HepG2 (cell line): ENCODE measurements around the gene SETD1A. TPM values are rescaled to one million over a fixed set of nuclear protein-coding genes. Genes with fewer than 3 reads are reported as not detected.

Experiments
- DNMT1 ChIP-seq: sonication (generic); formaldehyde crosslinking; IDR thresholded peaks from 2 replicates; pipeline ENCODE4 v1.5.1; 2020; ENCODE audit warnings: mild to moderate bottlenecking, missing genetic modification reagents
- DR1 ChIP-seq: sonication (generic); formaldehyde crosslinking; IDR thresholded peaks from 2 replicates; pipeline ENCODE4 v1.8.0; 2021; ENCODE audit warnings: mild to moderate bottlenecking, missing genetic modification reagents, inconsistent platforms
- EED ChIP-seq: sonication (generic); formaldehyde crosslinking; IDR thresholded peaks from 2 replicates; pipeline ENCODE4 v1.5.0; 2020; ENCODE audit warnings: mild to moderate bottlenecking, missing genetic modification reagents
- HNF4A ChIP-seq: sonication (generic); formaldehyde crosslinking; IDR thresholded peaks from 2 replicates; pipeline ENCODE4 v1.4.0; 2020; ENCODE audit warnings: missing genetic modification reagents
- HNF4G ChIP-seq, 2 experiments: sonication (generic) in 1 of 2; formaldehyde crosslinking in 1 of 2; IDR thresholded peaks; 2 replicates each; pipeline versions ENCODE4 v1.4.0 to v1.6.1; 2011 to 2020; ENCODE audit warnings: borderline replicate concordance in 2 of 2, low read depth in 2 of 2, mild to moderate bottlenecking in 2 of 2, low read length in 1 of 2, missing genetic modification reagents in 1 of 2, moderate library complexity in 1 of 2
- HOXD1 ChIP-seq: sonication (generic); formaldehyde crosslinking; IDR thresholded peaks from 2 replicates; pipeline ENCODE4 v1.5.0; 2020; ENCODE audit warnings: missing genetic modification reagents
- KDM1A ChIP-seq: IDR thresholded peaks from 2 replicates; pipeline ENCODE4 v1.6.1; 2016; ENCODE audit warnings: missing compliant biosample characterization
- NKX3-1 ChIP-seq: sonication (generic); formaldehyde crosslinking; IDR thresholded peaks from 2 replicates; pipeline ENCODE4 v1.5.0; 2020; ENCODE audit warnings: missing genetic modification reagents
- NR1H2 ChIP-seq: sonication (generic); formaldehyde crosslinking; IDR thresholded peaks from 2 replicates; pipeline ENCODE4 v1.8.1; 2022; ENCODE audit warnings: low read depth, missing genetic modification reagents, borderline replicate concordance
- polyA plus RNA-seq, 8 experiments: library from polyadenylated mRNA; depleted of rRNA in 3 of 8; stranded (reverse) in 7 of 8; unstranded in 1 of 8; fragments of >200 nt; fragmentation: Illumina TruSeq in 4 of 8; extraction: Trizol in 4 of 8; gene quantifications; 2 replicates each; pipeline versions ENCODE4 v1.2.1 to v1.2.3, GENCODE V29; 2011 to 2016; ENCODE audit warnings: low read depth in 4 of 8, missing spikeins in 1 of 8, mixed read lengths in 1 of 8; ENCODE audit not compliant: insufficient read depth in 1 of 8
- total RNA-seq, 5 experiments: library from RNA; depleted of rRNA; stranded (reverse); fragments of >200 nt; fragmentation: Illumina TruSeq; extraction: Trizol; gene quantifications; 2 replicates each; pipeline ENCODE4 v1.2.3, GENCODE V29; 2016; ENCODE audit warnings: low read depth in 1 of 5
- TF ChIP-seq, protein P1 (sequence below), 2 experiments: sonication (generic) in 1 of 2; formaldehyde crosslinking in 1 of 2; IDR thresholded peaks; 2 replicates each; pipeline versions ENCODE4 v1.6.1 to v1.9.0; 2014 to 2022; ENCODE audit warnings: antibody characterized with exemption in 1 of 2, borderline replicate concordance in 1 of 2, inconsistent platforms in 1 of 2, low read depth in 1 of 2, missing genetic modification reagents in 1 of 2
- TF ChIP-seq, protein P2 (sequence below): sonication (generic); formaldehyde crosslinking; IDR thresholded peaks from 2 replicates; pipeline ENCODE4 v1.9.0; 2021; ENCODE audit warnings: missing genetic modification reagents, mild to moderate bottlenecking, borderline replicate concordance
- TF ChIP-seq, protein P3 (sequence below): IDR thresholded peaks from 2 replicates; pipeline ENCODE4 v1.6.1; 2016; ENCODE audit warnings: control low read depth
- TF ChIP-seq, protein P4 (sequence below): sonication (generic); formaldehyde crosslinking; IDR thresholded peaks from 2 replicates; pipeline ENCODE4 v1.5.1; 2020; ENCODE audit warnings: mild to moderate bottlenecking, missing genetic modification reagents, borderline replicate concordance

Gene SETD1A
- total and polyA plus RNA-seq, 2 of the 13 experiments (the other 11 are each of a cell fraction or from before 2014, with no cell fraction given), result 3.8 to 5.6 TPM

DNA sequence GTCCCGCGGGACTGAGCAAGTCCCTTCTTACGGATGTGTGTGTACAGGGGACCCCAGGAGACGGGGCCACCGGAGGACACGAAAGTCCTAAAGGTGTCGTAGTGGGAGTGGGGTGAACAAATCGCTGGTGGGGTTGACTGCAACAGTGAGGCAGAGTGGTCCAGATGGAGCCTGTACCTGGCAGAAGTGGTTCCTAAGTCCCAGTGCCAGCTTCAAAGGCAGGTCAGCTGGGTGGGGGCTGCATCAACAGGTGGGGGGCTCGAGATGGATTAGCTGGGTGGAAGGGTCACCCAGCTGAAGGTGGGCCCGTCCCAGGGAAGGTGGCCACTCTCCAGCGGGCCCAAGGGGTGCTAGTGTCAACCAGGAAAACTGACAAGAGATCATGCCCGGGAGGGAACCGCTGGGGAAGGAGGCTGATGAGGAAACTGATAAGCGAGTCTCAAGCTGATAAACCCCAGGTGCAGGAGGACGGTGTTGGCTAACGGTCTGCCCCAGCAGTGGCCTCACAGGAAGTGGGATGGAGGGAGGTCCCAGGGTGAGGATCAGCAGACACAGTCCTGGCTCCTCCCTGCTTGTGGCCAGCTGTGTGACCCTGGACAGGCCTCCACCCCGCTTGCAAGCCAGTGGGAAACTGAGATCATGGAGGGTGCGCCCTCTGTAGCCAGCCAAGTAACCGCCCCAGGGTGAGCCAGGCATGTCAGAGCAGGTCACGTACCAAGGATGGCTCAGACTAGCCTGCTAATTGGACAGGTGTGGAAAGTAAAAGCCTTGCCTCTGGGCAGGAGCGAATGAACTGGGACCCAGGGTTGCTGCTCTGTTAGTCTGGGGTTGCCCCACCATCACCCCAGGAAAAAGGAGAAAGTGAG lies 7.7 kb upstream of the SETD1A start (continued):
- TF ChIP-seq, protein P1, sequence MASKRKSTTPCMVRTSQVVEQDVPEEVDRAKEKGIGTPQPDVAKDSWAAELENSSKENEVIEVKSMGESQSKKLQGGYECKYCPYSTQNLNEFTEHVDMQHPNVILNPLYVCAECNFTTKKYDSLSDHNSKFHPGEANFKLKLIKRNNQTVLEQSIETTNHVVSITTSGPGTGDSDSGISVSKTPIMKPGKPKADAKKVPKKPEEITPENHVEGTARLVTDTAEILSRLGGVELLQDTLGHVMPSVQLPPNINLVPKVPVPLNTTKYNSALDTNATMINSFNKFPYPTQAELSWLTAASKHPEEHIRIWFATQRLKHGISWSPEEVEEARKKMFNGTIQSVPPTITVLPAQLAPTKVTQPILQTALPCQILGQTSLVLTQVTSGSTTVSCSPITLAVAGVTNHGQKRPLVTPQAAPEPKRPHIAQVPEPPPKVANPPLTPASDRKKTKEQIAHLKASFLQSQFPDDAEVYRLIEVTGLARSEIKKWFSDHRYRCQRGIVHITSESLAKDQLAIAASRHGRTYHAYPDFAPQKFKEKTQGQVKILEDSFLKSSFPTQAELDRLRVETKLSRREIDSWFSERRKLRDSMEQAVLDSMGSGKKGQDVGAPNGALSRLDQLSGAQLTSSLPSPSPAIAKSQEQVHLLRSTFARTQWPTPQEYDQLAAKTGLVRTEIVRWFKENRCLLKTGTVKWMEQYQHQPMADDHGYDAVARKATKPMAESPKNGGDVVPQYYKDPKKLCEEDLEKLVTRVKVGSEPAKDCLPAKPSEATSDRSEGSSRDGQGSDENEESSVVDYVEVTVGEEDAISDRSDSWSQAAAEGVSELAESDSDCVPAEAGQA (IDR thresholded peaks at IDR 0.05; ENCODE audit: low read depth), result peak; percentile 59; the same call in 1 of the 2 replicates
- TF ChIP-seq, protein P1 (CRISPR knock-in tag; IDR thresholded peaks at IDR 0.05; ENCODE audit: borderline replicate concordance), result no peak
- peak; percentile 74 for TF ChIP-seq HNF4A
- TF ChIP-seq DNMT1 (CRISPR knock-in tag), result peak; percentile 38; the same call in 1 of the 2 replicates
- TF ChIP-seq NR1H2 (CRISPR knock-in tag), result peak; percentile 28; the same call in 1 of the 2 replicates
- TF ChIP-seq KDM1A, result 0 out of 2 replicates have a peak, but pooled peaks have one; percentile 57
- TF ChIP-seq, protein P2, sequence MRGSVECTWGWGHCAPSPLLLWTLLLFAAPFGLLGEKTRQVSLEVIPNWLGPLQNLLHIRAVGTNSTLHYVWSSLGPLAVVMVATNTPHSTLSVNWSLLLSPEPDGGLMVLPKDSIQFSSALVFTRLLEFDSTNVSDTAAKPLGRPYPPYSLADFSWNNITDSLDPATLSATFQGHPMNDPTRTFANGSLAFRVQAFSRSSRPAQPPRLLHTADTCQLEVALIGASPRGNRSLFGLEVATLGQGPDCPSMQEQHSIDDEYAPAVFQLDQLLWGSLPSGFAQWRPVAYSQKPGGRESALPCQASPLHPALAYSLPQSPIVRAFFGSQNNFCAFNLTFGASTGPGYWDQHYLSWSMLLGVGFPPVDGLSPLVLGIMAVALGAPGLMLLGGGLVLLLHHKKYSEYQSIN (CRISPR knock-in tag), result no peak
- peak; percentile 72; the same call in 1 of the 2 replicates for TF ChIP-seq NKX3-1 (CRISPR knock-in tag)
- no peak for TF ChIP-seq HOXD1 (CRISPR knock-in tag)
- TF ChIP-seq EED, result peak; percentile 92
- TF ChIP-seq, protein P3, sequence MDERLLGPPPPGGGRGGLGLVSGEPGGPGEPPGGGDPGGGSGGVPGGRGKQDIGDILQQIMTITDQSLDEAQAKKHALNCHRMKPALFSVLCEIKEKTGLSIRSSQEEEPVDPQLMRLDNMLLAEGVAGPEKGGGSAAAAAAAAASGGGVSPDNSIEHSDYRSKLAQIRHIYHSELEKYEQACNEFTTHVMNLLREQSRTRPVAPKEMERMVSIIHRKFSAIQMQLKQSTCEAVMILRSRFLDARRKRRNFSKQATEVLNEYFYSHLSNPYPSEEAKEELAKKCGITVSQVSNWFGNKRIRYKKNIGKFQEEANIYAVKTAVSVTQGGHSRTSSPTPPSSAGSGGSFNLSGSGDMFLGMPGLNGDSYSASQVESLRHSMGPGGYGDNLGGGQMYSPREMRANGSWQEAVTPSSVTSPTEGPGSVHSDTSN (CRISPR knock-in tag), result no peak; the same call in 1 of the 2 replicates
- TF ChIP-seq HNF4G (IDR thresholded peaks at IDR 0.05; ENCODE audit: borderline replicate concordance, low read depth, low read length), result no peak
- no peak for TF ChIP-seq HNF4G (CRISPR knock-in tag; IDR thresholded peaks at IDR 0.05; ENCODE audit: borderline replicate concordance, low read depth)
- TF ChIP-seq, protein P4, sequence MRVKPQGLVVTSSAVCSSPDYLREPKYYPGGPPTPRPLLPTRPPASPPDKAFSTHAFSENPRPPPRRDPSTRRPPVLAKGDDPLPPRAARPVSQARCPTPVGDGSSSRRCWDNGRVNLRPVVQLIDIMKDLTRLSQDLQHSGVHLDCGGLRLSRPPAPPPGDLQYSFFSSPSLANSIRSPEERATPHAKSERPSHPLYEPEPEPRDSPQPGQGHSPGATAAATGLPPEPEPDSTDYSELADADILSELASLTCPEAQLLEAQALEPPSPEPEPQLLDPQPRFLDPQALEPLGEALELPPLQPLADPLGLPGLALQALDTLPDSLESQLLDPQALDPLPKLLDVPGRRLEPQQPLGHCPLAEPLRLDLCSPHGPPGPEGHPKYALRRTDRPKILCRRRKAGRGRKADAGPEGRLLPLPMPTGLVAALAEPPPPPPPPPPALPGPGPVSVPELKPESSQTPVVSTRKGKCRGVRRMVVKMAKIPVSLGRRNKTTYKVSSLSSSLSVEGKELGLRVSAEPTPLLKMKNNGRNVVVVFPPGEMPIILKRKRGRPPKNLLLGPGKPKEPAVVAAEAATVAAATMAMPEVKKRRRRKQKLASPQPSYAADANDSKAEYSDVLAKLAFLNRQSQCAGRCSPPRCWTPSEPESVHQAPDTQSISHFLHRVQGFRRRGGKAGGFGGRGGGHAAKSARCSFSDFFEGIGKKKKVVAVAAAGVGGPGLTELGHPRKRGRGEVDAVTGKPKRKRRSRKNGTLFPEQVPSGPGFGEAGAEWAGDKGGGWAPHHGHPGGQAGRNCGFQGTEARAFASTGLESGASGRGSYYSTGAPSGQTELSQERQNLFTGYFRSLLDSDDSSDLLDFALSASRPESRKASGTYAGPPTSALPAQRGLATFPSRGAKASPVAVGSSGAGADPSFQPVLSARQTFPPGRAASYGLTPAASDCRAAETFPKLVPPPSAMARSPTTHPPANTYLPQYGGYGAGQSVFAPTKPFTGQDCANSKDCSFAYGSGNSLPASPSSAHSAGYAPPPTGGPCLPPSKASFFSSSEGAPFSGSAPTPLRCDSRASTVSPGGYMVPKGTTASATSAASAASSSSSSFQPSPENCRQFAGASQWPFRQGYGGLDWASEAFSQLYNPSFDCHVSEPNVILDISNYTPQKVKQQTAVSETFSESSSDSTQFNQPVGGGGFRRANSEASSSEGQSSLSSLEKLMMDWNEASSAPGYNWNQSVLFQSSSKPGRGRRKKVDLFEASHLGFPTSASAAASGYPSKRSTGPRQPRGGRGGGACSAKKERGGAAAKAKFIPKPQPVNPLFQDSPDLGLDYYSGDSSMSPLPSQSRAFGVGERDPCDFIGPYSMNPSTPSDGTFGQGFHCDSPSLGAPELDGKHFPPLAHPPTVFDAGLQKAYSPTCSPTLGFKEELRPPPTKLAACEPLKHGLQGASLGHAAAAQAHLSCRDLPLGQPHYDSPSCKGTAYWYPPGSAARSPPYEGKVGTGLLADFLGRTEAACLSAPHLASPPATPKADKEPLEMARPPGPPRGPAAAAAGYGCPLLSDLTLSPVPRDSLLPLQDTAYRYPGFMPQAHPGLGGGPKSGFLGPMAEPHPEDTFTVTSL (CRISPR knock-in tag), result peak; percentile 51
- peak; percentile 61; the same call in 1 of the 2 replicates for TF ChIP-seq DR1 (CRISPR knock-in tag)
